ENCODE results near the gene INTS15.

Gene INTS15

DNA sequence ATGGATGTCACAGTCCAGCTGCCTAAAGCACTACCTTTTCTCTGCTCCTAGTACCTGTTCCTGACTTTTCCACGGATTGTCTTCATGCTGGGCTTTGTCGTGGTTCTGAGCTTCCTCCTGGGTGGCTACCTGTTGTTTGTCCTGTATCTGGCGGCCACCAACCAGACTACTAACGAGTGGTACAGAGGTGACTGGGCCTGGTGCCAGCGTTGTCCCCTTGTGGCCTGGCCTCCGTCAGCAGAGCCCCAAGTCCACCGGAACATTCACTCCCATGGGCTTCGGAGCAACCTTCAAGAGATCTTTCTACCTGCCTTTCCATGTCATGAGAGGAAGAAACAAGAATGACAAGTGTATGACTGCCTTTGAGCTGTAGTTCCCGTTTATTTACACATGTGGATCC, 1.3 kb upstream of the INTS15 start:
- Histone ChIP-seq H3K27me3 (ENCODE audit: insufficient read depth, low read length, poor library complexity) (no peaks in the 10 kb centered on the region), H2AFZ (ENCODE audit: low read depth, low read length) (no peak overlapping the region), H3K79me2 (ENCODE audit: insufficient read depth, low read length) (peaks cover 32% of the 10 kb centered on the region), H4K20me1 (ENCODE audit: insufficient read depth, low read length) (peaks cover 16% of the 10 kb centered on the region; the same call in 1 of the 2 replicates), H3K9ac (ENCODE audit: low read depth, low read length) (no peak overlapping the region), H3K4me2 (ENCODE audit: insufficient read depth, low read length) (no peak overlapping the region), H3K36me3 (ENCODE audit: insufficient read depth, low read length) (peaks cover 62% of the 10 kb centered on the region), H3K4me3 (ENCODE audit: low read depth in 1 of 2, low read length in 2 of 2) (no peak overlapping the region), H3K4me1 (ENCODE audit: insufficient read depth, low read length) (peaks cover 29% of the 10 kb centered on the region), H3K27ac (ENCODE audit: low read length) (no peak overlapping the region), H3K9me3 (ENCODE audit: insufficient read depth, low read length, severe bottlenecking) (no peaks in the 10 kb centered on the region)
- TF ChIP-seq CTCF (IDR thresholded peaks at IDR 0.05; ENCODE audit: borderline replicate concordance, extremely low read depth, low read length, poor library complexity, severe bottlenecking) (no peak), EZH2 (IDR thresholded peaks at IDR 0.05; ENCODE audit: borderline replicate concordance, low read depth, low read length, severe bottlenecking) (no peak)
- ATAC-seq (ENCODE audit: insufficient read depth, low read depth) (no peak), DNase-seq (no peak)

GRCh38 chr7:6589151-6589828, 531 bp upstream of the INTS15 start:
- no peak for TF ChIP-seq EZH2 (IDR thresholded peaks at IDR 0.05; ENCODE audit: borderline replicate concordance, low read depth, low read length, severe bottlenecking)
- no peak for TF ChIP-seq CTCF (IDR thresholded peaks at IDR 0.05; ENCODE audit: borderline replicate concordance, extremely low read depth, low read length, poor library complexity, severe bottlenecking)
- H3K79me2 ChIP-seq (ENCODE audit: insufficient read depth, low read length): peaks cover 33% of the 10 kb centered on the region
- no peak for DNase-seq
- no peaks in the 10 kb centered on the region for H3K9me3 ChIP-seq (ENCODE audit: insufficient read depth, low read length, severe bottlenecking)
- H3K4me3 ChIP-seq (ENCODE audit: low read depth in 1 of 2, low read length in 2 of 2): peak overlapping the region in 1 of 2 experiments; percentile 99; a peak in 2 of 4 replicates
- peaks cover 16% of the 10 kb centered on the region; the same call in 1 of the 2 replicates for H4K20me1 ChIP-seq (ENCODE audit: insufficient read depth, low read length)
- H3K4me1 ChIP-seq (ENCODE audit: insufficient read depth, low read length): peaks cover 29% of the 10 kb centered on the region
- peak overlapping the region; percentile 36 for H3K27ac ChIP-seq (ENCODE audit: low read length)
- ATAC-seq (ENCODE audit: insufficient read depth, low read depth): no peak
- H3K4me2 ChIP-seq (ENCODE audit: insufficient read depth, low read length): peak overlapping the region; percentile 76
- peak overlapping the region; percentile 92 for H3K9ac ChIP-seq (ENCODE audit: low read depth, low read length)
- H3K36me3 ChIP-seq (ENCODE audit: insufficient read depth, low read length): peaks cover 62% of the 10 kb centered on the region
- H2AFZ ChIP-seq (ENCODE audit: low read depth, low read length): peak overlapping the region; percentile 74
- no peaks in the 10 kb centered on the region for H3K27me3 ChIP-seq (ENCODE audit: insufficient read depth, low read length, poor library complexity)

- peak overlapping the region; percentile 96 for H2AFZ ChIP-seq (ENCODE audit: low read depth, low read length)
- H3K27me3 ChIP-seq (ENCODE audit: insufficient read depth, low read length, poor library complexity): no peaks in the 10 kb centered on the region
- DNase-seq: peak; percentile 15
- peak overlapping the region; percentile 92 for H3K9ac ChIP-seq (ENCODE audit: low read depth, low read length)
- H4K20me1 ChIP-seq (ENCODE audit: insufficient read depth, low read length): peaks cover 18% of the 10 kb centered on the region; the same call in 1 of the 2 replicates
- peak overlapping the region; percentile 76 to 99 for H3K4me3 ChIP-seq (ENCODE audit: low read depth in 1 of 2, low read length in 2 of 2)
- peaks cover 64% of the 10 kb centered on the region for H3K36me3 ChIP-seq (ENCODE audit: insufficient read depth, low read length)
- H3K79me2 ChIP-seq (ENCODE audit: insufficient read depth, low read length): peaks cover 43% of the 10 kb centered on the region
- no peaks in the 10 kb centered on the region for H3K9me3 ChIP-seq (ENCODE audit: insufficient read depth, low read length, severe bottlenecking)
- TF ChIP-seq EZH2 (IDR thresholded peaks at IDR 0.05; ENCODE audit: borderline replicate concordance, low read depth, low read length, severe bottlenecking): no peak
- TF ChIP-seq CTCF (IDR thresholded peaks at IDR 0.05; ENCODE audit: borderline replicate concordance, extremely low read depth, low read length, poor library complexity, severe bottlenecking): no peak
- peak overlapping the region; percentile 90 for H3K27ac ChIP-seq (ENCODE audit: low read length)
- H3K4me1 ChIP-seq (ENCODE audit: insufficient read depth, low read length): peaks cover 29% of the 10 kb centered on the region
- H3K4me2 ChIP-seq (ENCODE audit: insufficient read depth, low read length): peak overlapping the region; percentile 76
- no peak; the same call in 1 of the 3 replicates for ATAC-seq (ENCODE audit: insufficient read depth, low read depth)
Observed at GRCh38 chr7:6590645-6591110, 857 bp downstream of the INTS15 start.

Data from DND-41 (cell line).